Ovary (tissue), 3 donors: ENCODE results near the gene SLC1A2.

Source experiments
- CTCF ChIP-seq, 3 donors: fragments of 450-650 bp in 2 of 3; fragments of 200-600 bp in 1 of 3; IDR thresholded peaks; one replicate each; pipeline versions ENCODE4 v1.5.1 to v1.8.0; 2016 to 2022; ENCODE audit warnings: antibody characterized with exemption in 3 of 3, mild to moderate bottlenecking in 1 of 3
- EP300 ChIP-seq: sonication (generic); formaldehyde crosslinking; IDR thresholded peaks from one replicate; pipeline ENCODE4 v1.6.1; 2017; ENCODE audit warnings: antibody characterized with exemption
- POLR2A ChIP-seq: fragments of 450-650 bp; IDR thresholded peaks from one replicate; pipeline ENCODE4 v1.6.1; 2017; ENCODE audit warnings: antibody characterized with exemption, mild to moderate bottlenecking, moderate library complexity
- donor health status: DM: no; HTN: no; CAD: no.

- TF ChIP-seq CTCF (IDR thresholded peaks at IDR 0.05): no peak
- TF ChIP-seq EP300: no peak
- TF ChIP-seq POLR2A: no peak
Observed at GRCh38 chr11:35316161-35316560, 103.2 kb downstream of the SLC1A2 start.
